Activated CD4-positive, CD25-positive, alpha-beta regulatory T cell treated with anti-CD3 and anti-CD28 coated beads, Interleukin-2, amount 50 U/mL, for 24 hours (primary cell): ENCODE data around the gene DCAF11.
A peak's percentile ranks its signal among the peaks of the same experiment; 100 is the strongest.

Experiments used
- ATAC-seq, 2 donors: fragments of 150-1000 bp; cut with Tn5 transposase; one replicate each; pipeline ENCODE4 v1.10.0; 2021; ENCODE audit warnings: mild to moderate bottlenecking in 1 of 2, moderate library complexity in 1 of 2

Gene DCAF11

DNA sequence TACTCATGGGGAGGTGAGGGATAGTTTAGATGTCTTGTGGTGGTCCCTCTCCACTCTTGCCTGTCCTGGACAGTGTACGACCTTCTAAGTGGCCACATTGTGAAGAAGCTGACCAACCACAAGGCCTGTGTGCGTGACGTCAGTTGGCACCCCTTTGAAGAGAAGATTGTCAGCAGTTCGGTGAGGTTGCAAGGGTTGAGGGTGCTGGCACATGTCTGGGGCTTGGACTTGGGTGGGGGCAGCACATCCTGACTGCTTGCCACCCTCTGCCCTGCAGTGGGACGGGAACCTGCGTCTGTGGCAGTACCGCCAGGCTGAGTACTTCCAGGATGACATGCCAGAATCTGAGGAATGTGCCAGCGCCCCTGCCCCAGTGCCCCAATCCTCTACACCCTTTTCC, 8.3 kb downstream of the DCAF11 start:
- ATAC-seq = no peak

DNA sequence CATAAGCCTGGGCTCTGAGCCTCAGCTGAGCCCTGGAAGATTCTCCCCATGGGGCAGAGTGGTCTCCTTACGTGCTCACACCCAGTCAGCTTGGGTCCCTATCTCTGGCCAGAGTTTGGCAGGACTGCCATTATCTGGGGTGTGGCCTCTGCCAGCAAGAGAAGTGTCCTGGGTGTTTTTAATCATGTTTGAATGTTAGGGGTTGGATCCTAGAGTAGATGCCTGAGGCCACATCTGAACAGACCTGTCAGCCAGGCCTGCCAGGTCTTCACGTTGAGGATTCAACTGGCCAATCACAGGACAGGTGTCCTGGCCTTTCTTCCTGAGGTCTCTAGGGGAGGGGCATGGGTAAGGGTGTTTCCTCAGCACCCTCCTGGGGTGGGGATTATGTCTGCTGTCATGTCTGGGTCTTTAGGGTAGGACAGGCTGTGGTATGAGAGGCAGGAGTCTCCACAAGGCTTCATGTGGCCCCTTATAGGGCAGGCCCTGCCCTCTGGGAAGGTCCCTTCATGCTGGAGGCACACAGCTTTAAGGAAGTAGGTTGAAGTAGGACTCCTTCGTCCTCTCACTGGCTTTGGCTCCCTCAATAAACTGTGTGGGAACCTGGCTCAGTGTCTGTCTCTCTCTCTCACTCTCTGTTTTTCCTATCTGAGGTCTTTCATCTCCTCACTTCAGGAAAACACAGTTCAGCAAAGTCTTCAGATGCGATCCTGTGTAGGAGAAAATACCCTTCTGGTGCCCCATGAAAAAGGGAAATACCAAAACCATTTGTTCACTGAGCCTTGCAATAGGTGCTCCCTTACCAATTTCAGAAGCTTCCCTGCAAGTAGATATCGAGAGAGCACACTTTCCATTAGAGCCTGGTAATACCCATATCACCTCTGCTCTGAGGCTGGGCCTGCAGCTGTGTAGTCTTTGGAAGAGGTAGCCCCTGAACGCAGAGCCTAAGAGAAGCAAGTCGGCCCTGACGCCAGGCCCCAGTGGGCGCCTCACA, 9.1 kb downstream of the DCAF11 start:
- ATAC-seq = peak; percentile 64 to 76

DNA sequence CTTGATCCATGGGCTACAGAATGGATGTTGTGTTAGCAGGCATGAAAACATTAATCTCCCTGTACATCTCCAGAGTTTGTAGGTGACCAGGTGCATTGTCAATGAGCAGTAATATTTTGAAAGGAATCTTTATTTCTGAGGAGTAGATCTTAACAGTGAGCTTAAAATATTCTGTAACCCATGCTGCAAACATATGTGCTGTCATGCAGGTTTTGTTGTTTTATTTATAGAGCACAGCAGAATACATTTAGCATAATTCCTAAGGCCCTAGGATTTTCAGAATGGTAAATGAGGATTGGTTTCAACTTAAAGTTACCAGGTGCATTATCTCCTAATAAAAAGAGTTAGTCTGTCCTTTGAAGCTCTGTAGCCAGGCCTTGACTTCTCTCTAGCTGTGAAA, 12.4 kb downstream of the DCAF11 start:
- no peak for ATAC-seq

DNA sequence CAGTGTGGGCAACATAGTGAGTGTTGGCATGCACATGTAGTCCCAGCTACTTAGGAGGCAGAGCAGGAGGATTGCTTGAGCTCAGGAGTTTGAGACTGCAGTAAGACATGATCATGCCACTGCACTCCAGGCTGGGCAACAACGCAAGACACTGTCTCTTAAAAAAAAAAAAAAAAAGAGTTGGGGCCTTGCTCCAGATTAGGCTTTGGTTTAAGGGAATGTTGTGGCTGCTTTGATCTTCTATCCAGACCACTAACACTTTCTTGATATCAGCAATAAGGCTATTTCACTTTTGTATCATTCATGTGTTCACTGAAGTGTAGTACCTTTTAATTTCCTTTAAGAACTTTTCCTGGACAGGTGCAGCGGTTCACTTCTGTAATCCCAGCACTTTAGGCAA, 13.1 kb downstream of the DCAF11 start:
- no peak for ATAC-seq

DNA sequence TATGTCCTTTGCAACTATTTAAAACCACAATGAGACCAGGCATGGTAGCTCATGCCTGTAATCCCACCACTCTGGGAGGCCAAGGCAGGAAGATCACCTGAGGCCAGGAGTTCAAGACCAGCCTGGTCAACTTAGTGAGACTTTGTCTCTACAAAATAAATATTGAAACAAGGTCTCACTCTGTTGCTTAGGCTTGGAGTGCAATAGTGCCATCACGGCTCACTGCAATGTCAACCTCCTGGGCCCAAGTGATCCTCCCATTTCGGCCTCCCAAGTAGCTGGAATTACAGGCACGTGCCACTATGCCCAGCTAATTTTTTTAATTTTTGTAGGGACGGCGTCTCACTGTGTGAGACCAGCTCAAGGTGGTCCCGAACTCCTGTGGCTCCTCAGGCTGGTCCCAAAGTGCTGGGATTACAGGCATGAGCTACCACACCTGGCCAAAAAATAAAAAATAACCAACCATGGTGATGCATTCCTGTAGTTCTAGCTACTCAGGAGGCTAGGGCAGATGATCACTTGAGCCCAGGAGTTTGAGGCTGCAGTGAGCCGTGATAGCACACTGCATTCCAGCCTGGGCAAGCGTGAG, 14.9 kb downstream of the DCAF11 start:
- no peak for ATAC-seq

DNA sequence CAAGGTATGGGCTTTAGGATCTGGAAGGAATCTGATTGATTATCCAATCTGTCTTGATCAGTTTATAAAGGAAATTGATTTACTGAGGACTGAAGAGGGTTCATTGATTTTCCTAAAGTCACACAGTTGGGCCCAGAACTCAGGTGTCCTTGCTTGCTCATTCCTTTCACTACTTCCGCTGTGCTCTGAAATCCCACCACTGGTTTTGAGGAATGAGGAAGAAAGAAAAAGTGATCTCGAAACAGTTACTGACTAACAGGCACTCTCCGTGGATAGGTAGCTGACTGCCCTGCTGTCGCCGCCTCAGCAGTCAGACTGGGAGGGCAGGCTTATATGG, 15.8 kb downstream of the DCAF11 start, which contains the start of gene FITM1:
FITM1 (plus strand) TSS at position 280 of the 337 bp plus-strand sequence. CDS start 905 bp downstream, outside the sequence.
- ATAC-seq = no peak

DNA sequence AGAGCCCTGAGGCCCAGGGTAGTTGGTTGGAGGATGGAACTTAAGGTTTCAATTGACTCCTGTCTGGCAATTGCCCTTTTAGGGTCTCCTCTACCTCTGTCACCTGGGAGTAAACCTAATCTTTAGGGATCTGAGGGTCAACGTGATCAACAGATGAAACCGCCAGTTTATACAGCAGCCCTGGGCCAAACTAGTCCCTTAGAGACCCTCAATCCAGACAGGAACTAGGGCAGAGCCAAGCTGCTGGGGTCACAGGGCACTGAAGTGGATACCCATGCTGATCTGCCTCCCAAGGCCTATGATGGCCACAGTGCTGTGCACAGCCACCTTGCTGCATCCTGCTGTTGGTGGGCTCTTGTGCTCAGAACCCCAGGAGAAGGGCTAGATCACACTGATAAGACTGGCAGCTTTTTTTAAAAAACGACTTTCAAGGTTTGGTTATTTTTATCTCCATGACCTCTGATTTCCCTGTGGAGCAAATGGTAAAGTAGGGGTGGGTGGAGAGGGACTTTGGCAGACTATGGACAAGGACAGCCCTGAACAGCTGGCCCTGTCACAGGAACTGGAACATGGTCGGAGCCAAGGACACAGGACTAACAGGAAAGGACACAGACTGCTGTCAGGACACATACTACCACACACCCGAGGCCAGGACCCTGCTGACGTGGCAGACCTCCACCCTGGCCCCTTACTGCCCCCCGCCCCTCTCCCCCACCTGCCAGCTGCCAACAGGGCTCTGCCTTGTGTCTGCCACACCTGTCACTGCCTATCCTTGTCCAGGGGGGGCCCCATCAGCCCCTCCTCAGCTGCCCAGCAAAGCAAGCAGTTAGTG, 16.4 kb downstream of the DCAF11 start:
- ATAC-seq = no peak

DNA sequence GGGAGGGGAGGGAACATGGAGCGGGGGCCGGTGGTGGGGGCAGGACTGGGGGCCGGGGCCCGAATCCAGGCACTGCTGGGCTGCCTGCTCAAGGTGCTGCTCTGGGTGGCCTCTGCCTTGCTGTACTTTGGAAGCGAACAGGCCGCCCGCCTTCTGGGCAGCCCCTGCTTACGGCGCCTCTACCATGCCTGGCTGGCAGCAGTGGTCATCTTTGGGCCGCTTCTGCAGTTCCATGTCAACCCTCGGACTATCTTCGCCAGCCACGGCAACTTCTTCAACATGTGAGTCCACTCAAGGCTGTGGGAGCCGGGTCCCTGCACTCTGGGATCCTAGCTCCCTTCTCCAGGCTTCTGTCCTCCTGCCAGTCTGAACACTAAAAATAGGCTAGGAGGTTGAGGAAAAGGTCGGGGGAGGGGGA, 17.0 kb downstream of the DCAF11 start:
- ATAC-seq = no peak

- ATAC-seq = no peak
Measured at GRCh38 chr14:24132061-24132685, 17.6 kb downstream of the DCAF11 start.

DNA sequence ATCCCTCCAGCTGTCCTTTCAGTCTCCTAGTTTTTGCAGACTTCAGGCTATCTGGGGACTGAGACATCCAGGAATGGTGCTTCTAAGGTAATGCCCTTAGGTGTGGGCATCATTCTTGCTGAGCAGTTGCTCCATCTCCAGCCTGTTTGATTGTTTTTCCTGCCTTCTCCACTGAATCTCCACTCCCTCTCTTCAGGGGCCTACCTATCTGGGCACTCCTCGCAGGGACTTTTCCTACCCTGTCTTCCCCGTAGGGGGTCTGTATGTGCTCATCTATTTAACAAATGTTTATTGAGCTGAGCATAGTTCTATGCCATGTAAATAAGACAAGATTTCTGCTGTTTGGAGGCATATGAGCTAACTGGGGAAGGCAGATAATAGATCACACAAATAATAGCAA, 18.4 kb downstream of the DCAF11 start:
- no peak for ATAC-seq

DNA sequence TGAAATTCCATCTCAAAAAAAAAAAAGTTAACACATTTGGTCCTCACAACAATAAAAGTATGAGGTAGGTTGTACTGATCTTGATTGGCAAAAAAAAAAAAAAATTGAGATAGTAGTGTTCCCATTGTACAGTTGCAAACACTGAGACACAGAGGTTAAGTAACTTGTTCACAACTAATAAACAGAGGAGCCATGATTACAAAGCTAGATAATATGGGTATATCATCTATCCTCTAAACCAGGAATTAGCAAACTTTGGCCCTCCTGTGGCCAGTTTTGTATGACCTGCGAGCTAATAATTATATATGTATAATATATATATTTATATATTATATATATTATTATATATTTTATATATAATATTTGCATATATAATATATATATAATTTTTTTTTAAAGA, 19.2 kb downstream of the DCAF11 start:
- ATAC-seq = no peak

- no peak for ATAC-seq
Measured at GRCh38 chr14:24135584-24135833, 20.9 kb downstream of the DCAF11 start.

- ATAC-seq = peak; percentile 89
Measured at GRCh38 chr14:24135834-24136683, 21.5 kb downstream of the DCAF11 start, which contains the start of gene PSME1. Gene PSME1 (plus strand): TSS chr14:24136194. CDS start chr14:24136263, 69 bp downstream.

GRCh38 chr14:24136684-24137528, 22.3 kb downstream of the DCAF11 start:
- ATAC-seq = no peak

- ATAC-seq = no peak
Measured at GRCh38 chr14:24137529-24138395, 23.2 kb downstream of the DCAF11 start.

- no peak for ATAC-seq
Measured at GRCh38 chr14:24138396-24139271, 24.1 kb downstream of the DCAF11 start.

DNA sequence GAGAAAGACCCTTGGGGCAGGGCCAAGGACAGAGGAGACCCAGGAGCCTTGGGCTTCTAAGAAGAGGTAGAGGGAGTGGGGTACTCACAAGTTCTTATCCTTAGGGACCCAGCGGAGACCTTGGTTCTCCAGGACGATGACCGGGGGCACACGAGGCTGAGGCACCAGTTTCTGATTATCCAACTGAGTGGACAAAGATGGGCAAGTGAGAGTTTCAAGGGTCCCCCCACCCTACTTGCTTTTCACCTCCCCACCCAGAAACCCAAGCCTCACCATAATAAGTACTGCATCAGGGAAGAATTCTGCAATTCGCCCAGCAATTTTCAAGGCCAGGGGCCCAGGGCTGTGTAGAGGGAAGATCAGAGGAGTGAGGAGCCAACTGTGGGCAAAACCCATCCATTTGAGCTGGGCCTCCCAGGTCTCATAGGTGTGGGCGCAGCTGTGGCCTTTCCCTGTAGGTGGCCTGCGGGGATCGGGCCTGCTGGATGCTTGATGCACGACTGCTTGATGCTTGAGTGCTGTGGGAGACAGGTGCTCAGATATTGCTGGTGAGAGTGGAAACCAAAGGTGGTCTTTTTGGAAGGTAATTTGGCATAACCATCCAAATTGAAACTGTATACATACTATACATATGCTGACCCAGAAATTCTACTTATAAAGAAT, 24.8 kb downstream of the DCAF11 start:
- ATAC-seq = no peak
